ENCODE data around the gene RAPGEF4. TPM values are rescaled to one million over a fixed set of nuclear protein-coding genes. Genes with fewer than 3 reads are reported as not detected.

Gene RAPGEF4
- total and polyA plus RNA-seq, 2 of the 13 experiments (the other 11 are each of a cell fraction or from before 2014, with no cell fraction given), result 0.78 to 0.91 TPM

GRCh38 chr2:172995323-172996244, 259.9 kb downstream of the RAPGEF4 start (continued):
- TF ChIP-seq, protein P1, sequence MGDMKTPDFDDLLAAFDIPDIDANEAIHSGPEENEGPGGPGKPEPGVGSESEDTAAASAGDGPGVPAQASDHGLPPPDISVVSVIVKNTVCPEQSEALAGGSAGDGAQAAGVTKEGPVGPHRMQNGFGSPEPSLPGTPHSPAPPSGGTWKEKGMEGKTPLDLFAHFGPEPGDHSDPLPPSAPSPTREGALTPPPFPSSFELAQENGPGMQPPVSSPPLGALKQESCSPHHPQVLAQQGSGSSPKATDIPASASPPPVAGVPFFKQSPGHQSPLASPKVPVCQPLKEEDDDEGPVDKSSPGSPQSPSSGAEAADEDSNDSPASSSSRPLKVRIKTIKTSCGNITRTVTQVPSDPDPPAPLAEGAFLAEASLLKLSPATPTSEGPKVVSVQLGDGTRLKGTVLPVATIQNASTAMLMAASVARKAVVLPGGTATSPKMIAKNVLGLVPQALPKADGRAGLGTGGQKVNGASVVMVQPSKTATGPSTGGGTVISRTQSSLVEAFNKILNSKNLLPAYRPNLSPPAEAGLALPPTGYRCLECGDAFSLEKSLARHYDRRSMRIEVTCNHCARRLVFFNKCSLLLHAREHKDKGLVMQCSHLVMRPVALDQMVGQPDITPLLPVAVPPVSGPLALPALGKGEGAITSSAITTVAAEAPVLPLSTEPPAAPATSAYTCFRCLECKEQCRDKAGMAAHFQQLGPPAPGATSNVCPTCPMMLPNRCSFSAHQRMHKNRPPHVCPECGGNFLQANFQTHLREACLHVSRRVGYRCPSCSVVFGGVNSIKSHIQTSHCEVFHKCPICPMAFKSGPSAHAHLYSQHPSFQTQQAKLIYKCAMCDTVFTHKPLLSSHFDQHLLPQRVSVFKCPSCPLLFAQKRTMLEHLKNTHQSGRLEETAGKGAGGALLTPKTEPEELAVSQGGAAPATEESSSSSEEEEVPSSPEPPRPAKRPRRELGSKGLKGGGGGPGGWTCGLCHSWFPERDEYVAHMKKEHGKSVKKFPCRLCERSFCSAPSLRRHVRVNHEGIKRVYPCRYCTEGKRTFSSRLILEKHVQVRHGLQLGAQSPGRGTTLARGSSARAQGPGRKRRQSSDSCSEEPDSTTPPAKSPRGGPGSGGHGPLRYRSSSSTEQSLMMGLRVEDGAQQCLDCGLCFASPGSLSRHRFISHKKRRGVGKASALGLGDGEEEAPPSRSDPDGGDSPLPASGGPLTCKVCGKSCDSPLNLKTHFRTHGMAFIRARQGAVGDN (CRISPR knock-in tag; IDR thresholded peaks at IDR 0.05), result 0 out of 2 replicates have a peak, but pooled peaks have one; percentile 15
- TF ChIP-seq SIN3B (IDR thresholded peaks at IDR 0.05; ENCODE audit: low read length) (no peak), ZNF331 (CRISPR knock-in tag; IDR thresholded peaks at IDR 0.05) (no peak), GLI4 (CRISPR knock-in tag; IDR thresholded peaks at IDR 0.05; ENCODE audit: borderline replicate concordance) (no peak), TIGD3 (CRISPR knock-in tag; IDR thresholded peaks at IDR 0.05; ENCODE audit: borderline replicate concordance) (no peak), ZBTB1 (CRISPR knock-in tag; IDR thresholded peaks at IDR 0.05; ENCODE audit: borderline replicate concordance) (no peak), NCOA2 (CRISPR knock-in tag; IDR thresholded peaks at IDR 0.05) (peak; percentile 45; the same call in 1 of the 2 replicates), ZFAT (CRISPR knock-in tag; conservative IDR thresholded peaks at IDR 0.05) (no peak), SMAD9 (CRISPR knock-in tag; IDR thresholded peaks at IDR 0.05) (no peak), ZNF547 (CRISPR knock-in tag; IDR thresholded peaks at IDR 0.05) (no peak), TEAD2 (CRISPR knock-in tag; IDR thresholded peaks at IDR 0.05) (no peak), MIXL1 (CRISPR knock-in tag; IDR thresholded peaks at IDR 0.05) (0 out of 2 replicates have a peak, but pooled peaks have one; percentile 14), SRF (IDR thresholded peaks at IDR 0.05; ENCODE audit: low read depth, low read length) (peak; percentile 88), KDM3A (CRISPR knock-in tag; IDR thresholded peaks at IDR 0.05; ENCODE audit: low read depth) (no peak), PRMT3 (CRISPR knock-in tag; IDR thresholded peaks at IDR 0.05; ENCODE audit: borderline replicate concordance, low read depth) (no peak), ETS1 (CRISPR knock-in tag; IDR thresholded peaks at IDR 0.05) (no peak), ARHGAP35 (CRISPR knock-in tag; IDR thresholded peaks at IDR 0.05; ENCODE audit: borderline replicate concordance) (no peak)
- TF ChIP-seq, protein P2, sequence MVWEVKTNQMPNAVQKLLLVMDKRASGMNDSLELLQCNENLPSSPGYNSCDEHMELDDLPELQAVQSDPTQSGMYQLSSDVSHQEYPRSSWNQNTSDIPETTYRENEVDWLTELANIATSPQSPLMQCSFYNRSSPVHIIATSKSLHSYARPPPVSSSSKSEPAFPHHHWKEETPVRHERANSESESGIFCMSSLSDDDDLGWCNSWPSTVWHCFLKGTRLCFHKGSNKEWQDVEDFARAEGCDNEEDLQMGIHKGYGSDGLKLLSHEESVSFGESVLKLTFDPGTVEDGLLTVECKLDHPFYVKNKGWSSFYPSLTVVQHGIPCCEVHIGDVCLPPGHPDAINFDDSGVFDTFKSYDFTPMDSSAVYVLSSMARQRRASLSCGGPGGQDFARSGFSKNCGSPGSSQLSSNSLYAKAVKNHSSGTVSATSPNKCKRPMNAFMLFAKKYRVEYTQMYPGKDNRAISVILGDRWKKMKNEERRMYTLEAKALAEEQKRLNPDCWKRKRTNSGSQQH (CRISPR knock-in tag; IDR thresholded peaks at IDR 0.05; ENCODE audit: low read depth), result no peak
- TF ChIP-seq, protein P3, sequence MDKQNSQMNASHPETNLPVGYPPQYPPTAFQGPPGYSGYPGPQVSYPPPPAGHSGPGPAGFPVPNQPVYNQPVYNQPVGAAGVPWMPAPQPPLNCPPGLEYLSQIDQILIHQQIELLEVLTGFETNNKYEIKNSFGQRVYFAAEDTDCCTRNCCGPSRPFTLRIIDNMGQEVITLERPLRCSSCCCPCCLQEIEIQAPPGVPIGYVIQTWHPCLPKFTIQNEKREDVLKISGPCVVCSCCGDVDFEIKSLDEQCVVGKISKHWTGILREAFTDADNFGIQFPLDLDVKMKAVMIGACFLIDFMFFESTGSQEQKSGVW (CRISPR knock-in tag; IDR thresholded peaks at IDR 0.05; ENCODE audit: borderline replicate concordance), result no peak

Data from HepG2 (cell line).